GM19240 (cell line): ENCODE measurements around the gene EFNA1.
A peak's percentile ranks its signal among the peaks of the same experiment; 100 is the strongest.

ENCODE experiments used
- DNase-seq: peaks from one replicate; pipeline ENCODE4 v3.0.0; 2011; ENCODE audit warnings: low spot score; ENCODE audit not compliant: insufficient read length

The EFNA1 gene

DNA sequence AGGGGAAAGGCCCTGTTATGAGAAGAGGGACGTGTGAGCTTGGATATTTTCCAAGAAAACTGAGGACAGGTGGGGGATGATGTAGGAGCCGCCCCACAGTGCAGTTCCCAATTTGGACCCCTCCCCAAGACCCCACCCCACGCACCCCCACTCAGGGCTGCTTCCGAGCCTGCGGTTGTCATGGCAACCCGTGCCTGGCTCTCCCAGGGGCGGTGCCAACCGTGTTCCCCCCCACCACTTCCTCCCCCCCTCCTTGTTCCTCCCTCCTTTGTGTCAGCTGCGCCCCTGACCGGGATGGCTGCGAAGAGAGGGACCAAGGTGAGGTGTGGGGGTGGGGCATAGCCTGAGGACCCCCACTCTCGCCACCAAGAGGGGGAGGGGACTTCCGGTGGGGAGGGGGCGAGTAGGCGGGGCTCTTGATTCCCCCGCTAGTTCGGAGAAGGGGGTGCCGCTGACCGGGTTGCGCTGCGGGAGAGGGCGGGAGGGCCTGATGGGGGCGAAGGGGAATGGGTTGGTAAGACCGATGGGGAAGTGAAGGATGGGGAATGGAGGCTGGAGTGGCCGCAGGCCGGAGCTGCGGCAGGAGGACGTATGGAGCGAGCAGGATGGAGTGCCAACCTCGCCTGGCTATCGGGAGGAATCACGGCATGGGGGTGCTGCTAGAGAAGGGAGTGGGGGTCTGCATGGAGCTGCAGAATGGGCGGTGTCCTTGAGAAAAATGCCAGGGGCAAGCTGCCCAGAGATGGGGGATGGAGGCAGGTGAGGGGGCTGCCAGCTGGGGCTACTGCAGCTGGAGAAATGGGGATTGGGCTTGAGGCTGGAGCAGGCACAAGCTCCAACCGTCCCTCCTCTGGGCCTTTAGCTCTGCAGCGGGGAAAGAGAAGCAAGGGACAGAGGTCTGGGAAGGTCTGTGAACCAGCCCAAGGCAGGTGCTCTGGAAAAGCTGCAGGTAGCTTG is 46.9 kb downstream of the EFNA1 start:
- no peak for DNase-seq

DNA sequence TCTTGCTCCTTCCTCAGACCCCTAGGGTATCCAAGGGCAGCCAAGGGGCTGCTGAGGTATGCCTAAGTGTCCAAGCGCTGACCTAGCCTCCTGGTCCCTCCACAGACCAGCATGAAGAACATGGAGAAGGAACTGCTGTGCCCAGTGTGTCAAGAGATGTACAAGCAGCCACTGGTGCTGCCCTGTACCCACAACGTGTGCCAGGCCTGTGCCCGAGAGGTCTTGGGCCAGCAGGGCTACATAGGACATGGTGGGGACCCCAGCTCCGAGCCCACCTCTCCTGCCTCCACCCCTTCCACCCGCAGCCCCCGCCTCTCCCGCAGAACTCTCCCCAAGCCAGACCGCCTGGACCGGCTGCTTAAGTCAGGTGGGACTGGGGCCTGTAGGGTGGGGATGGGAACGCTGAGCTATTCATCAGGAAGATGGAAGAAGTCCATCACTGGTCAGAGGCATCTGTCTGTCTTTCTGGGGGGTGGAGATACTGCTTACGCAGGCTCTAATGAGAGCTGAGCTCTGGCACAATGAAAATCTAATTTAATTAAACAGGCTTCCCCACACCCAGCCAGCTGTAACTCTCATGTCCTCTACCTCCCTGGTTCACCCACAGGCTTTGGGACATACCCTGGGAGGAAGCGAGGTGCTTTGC is 47.7 kb downstream of the EFNA1 start:
- DNase-seq = no peak

DNA sequence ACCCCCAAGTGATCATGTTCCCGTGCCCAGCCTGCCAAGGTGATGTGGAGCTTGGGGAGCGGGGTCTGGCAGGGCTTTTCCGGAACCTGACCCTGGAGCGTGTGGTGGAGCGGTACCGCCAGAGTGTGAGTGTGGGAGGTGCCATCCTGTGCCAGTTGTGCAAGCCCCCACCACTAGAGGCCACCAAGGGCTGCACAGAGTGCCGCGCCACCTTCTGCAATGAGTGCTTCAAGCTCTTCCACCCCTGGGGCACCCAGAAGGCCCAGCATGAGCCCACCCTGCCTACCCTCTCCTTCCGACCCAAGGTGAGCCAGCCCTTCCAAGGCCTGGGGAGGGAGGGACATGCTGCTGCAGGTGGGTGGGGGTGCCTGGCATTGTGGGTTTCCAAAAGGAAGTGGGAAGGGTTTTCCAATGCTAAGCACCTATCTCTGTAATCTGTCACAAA is 48.3 kb downstream of the EFNA1 start:
- DNase-seq = no peak

DNA sequence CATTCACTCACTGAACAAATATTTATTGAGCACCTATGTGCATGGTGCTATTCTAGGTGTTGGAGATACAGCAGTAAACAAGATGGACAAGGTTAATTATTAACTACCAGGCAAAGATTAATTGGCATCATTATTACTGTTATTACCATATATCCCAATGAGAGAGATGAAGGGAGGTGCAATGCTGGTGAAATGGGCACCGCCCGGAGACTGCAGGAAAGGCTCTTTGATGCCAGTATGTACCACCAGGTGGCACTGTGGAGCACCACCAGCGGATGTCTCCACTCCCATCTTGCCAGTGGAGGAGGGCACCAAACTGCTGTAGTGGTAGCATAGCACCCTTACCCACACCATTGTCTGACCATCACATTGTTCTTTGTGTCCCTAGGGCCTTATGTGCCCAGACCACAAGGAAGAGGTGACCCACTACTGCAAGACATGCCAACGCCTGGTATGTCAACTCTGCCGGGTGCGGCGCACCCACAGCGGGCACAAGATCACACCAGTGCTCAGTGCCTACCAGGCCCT is 48.9 kb downstream of the EFNA1 start:
- peak; percentile 97 for DNase-seq

DNA sequence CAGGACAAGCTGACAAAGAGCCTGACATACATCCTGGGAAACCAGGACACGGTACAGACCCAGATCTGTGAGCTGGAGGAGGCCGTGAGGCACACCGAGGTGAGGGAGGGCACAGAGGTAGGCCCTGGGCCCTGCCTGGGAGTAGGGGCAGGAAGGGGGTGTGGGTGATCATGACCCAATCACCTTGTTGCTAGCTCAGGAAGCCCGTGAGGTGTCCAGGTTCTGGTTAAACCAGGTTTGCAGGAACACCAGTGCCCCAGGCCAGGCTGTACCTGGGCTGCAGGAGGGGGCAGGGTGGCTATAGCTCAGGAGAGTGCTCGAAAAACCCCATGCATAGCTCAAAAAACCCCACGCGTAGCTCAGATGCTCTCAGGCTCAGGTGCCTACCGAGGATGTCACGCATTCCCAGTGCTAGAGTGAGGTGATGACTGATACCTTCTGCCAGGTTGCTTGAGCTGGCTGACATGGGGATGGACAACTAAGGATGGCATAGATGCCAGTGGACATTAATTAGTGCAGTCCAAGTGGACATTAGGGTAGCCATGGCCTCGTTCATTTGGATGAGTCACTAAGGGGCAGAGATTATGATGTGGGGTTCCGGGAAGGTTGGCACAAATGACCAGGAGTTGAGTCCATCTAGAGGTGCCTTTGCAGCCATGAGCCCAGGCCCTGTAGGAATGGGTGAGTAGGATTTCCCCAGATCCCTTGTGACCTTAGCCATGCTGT is 49.7 kb downstream of the EFNA1 start:
- no peak for DNase-seq

DNA sequence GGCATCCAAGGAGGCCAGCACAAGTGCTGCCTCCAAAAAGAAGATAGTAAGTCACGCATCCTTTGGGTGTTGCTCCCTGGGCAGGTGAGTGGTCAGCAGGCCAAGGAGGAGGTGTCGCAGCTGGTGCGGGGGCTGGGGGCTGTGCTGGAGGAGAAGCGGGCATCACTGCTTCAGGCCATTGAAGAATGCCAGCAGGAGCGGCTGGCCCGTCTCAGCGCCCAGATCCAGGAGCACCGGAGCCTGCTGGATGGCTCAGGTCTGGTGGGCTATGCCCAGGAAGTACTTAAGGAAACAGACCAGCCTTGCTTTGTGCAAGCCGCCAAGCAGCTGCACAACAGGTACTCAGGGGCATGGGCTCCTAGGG is 50.2 kb downstream of the EFNA1 start:
- DNase-seq = no peak

DNA sequence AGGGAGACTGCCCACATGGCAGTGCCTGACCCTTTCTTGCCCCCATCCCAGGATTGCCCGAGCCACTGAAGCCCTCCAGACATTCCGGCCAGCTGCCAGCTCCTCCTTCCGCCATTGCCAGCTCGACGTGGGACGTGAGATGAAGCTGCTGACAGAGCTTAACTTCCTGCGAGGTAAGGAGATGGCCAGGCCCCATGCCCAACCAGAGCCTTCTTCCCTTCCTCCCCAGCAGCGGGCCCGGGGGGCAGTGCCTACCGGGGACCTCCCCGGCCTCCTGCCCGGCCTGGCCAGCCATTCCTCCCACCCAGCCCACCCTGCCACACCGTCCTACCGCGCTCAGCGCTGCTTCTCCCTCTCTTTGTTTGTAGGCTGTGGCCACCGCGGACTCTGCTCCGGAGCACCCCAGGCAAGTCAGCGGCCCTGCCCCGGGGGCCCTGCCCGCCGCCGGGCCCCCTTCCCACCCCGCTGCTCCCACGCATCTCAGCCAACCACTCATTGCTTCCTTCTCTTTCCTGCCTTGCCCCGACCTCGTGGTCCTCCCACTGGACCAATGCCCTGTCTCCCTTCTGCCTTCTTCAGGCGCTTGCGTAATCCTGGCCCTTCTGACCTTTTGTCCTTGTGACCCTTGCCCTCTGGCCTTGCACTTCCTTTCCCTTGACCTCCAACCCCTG is 50.9 kb downstream of the EFNA1 start:
- DNase-seq = no peak

DNA sequence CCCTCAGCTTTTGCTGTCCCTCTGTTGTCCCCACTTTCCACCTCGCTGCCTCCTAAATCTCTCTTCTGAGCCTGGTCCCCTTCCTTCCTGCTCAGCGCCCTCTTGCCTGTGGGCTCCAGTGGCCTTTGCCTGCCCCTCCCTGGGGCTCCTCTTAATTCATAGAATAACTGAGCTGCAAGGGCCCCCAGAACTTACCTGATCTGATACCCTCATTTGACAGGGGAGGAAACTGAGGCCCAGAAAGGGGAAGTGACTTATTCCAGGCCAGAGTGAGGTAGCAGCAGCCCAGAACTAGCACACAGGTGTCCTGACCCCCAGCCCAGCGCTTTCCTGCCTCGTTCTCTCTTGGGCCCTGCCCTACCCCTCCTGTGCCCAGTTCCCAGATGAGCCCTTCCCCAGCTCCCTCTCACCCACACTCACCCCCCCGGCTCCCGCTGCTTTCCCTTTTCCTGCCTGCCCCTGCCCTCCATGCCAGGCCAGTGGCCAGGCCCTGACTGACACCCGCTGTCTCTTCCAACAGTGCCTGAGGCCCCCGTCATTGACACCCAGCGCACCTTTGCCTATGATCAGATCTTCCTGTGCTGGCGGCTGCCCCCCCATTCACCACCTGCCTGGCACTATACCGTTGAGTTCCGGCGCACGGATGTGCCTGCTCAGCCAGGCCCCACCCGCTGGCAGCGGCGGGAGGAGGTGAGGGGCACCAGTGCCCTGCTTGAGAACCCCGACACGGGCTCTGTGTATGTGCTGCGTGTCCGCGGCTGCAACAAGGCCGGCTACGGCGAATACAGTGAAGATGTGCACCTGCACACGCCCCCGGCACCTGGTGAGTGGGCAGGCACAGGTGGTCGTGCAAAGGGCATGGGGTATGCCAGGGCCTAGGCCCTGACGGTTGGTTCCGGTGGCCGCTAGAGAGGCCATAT is 51.7 kb downstream of the EFNA1 start:
- DNase-seq = no peak

DNA sequence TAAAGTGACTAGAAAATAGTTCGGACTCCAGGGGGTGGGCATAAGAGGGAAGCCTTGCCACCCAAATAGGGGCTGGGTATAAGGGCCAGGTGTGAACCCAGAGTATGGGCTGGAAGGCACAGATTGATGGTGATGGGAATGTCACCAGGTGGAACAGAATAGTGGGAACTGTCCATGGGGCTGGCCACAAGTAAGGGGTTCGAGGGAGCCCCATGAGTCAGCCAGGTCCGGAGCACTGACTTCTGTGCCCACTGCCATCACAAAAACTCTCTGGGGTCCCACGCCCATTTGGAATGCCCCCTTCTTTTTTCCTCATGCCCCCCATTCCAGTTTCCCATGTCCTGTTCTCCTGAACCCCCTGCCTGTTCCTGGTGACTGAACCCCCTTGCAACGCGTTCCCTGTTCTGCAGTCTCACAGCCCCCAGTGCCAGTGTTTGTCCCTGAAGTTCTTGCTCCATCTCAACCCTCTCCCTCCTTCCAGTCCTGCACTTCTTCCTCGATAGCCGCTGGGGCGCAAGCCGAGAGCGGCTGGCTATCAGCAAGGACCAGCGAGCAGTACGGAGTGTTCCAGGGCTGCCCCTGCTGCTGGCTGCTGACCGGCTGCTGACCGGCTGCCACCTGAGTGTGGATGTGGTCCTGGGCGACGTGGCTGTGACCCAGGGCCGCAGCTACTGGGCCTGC is 53.8 kb downstream of the EFNA1 start:
- no peak for DNase-seq

DNA sequence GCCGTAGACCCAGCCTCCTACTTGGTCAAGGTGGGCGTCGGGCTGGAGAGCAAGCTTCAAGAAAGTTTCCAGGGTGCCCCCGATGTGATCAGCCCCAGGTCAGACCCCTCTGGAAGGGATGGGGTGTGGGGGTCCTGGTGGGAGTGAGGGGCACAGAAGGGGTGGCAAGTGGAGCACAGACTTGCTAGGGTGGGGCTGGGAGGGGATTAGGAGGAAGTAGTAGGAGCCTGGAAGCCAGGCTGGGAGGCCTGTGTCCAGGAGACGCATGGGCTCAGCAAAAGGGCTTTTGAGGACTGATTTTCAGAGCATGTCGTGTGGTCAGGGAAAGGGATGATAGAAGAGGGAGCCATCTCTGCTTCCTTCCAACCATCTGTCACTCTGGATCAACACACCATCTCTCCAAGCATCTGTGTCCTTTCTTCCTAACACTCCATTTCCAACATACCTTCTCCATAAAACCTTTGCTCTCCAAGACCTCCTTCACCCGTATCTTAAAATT is 54.4 kb downstream of the EFNA1 start:
- no peak for DNase-seq

DNA sequence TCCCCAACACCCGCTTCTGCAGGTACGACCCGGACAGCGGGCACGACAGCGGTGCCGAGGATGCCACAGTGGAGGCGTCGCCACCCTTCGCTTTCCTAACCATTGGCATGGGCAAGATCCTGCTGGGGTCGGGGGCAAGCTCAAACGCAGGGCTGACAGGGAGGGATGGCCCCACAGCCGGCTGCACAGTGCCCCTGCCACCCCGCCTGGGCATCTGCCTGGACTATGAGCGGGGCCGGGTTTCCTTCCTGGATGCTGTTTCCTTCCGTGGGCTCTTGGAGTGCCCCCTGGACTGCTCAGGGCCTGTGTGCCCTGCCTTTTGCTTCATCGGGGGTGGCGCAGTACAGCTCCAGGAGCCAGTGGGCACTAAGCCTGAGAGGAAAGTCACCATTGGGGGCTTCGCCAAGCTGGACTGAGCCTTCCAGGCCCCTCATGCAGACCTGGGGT is 56.1 kb downstream of the EFNA1 start:
- no peak for DNase-seq

DNA sequence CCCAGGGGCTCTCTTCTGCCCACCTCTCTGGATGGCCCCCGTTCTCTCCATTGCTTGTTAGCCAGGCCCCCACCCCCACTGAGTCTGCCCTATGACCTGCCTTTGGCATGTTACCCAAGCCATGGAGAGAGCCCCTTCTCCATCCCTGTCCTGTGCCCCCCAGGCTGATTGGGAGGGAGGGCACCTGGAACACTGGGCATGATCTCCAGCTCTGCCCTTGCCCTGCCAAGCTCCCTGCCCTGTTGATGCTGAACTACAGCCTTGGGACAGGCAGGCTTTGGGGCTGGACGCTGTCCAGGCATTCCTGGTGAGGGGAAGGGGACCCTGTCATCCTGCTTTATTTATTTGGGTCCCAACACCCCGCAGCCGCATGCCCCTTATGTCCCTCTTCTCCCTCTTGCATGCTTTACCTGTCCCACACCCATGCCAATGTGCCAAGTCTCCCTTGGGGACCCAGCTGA is 56.7 kb downstream of the EFNA1 start:
- no peak for DNase-seq
